GM12878 (cell line): ENCODE data around the gene ZKSCAN8. TPM values are rescaled to one million over a fixed set of nuclear protein-coding genes. Genes with fewer than 3 reads are reported as not detected.

ENCODE experiments used
- ATAC-seq: fragments of 200-7000 bp; cut with Tn5 transposase; 3 replicates; pipeline ENCODE4 v1.9.1; 2020; ENCODE audit warnings: mild to moderate bottlenecking, moderate library complexity
- BruUV-seq: library from RNA; stranded (reverse); fragments of 400-500 nt; replicated peaks from 2 replicates; lab custom pipeline; 2021; lab: Mats Ljungman, UMichigan
- CTCF ChIA-PET: fragments of 300-600 bp; sonication (Branson Sonifier 250); formaldehyde crosslinking; extraction: SDS; loops from one replicate; lab custom pipeline; 2021; ENCODE audit warnings: inconsistent platforms; lab: Yijun Ruan, JAX
- POLR2A ChIA-PET: fragments of 350-600 bp; formaldehyde crosslinking; extraction: SDS; loops from one replicate; lab custom pipeline; 2021; ENCODE audit warnings: inconsistent platforms; lab: Charles Lee
- RAD21 ChIA-PET: fragments of 300-600 bp; sonication (Branson Sonifier 250); formaldehyde crosslinking; loops from one replicate; lab custom pipeline; 2023; ENCODE audit warnings: antibody characterized with exemption; ENCODE audit not compliant: unreplicated experiment; lab: Charles Lee
- SMC1A ChIA-PET: fragments of 300-600 bp; sonication (Branson Sonifier 250); formaldehyde crosslinking; loops from one replicate; lab custom pipeline; 2023; ENCODE audit not compliant: unreplicated experiment, uncharacterized antibody; lab: Charles Lee
- DNase-seq: peaks from one replicate; pipeline ENCODE4 v3.0.0-alpha.2; 2011; ENCODE audit warnings: low read depth, low spot score
- FAIRE-seq: peaks from 3 replicates; lab custom pipeline; 2011; peaks lifted over from hg19 to GRCh38; lab: Jason Lieb, UNC
- H2AFZ ChIP-seq: 2 replicates; pipeline ENCODE4 v1.6.0; 2011; ENCODE audit warnings: low read depth, low read length, control low read depth; ENCODE audit not compliant: control insufficient read depth
- H3K27ac ChIP-seq: 2 replicates; pipeline ENCODE4 v1.5.1; 2011; ENCODE audit warnings: control low read depth; ENCODE audit not compliant: control insufficient read depth, insufficient read depth
- H3K27me3 ChIP-seq, 2 experiments: replicated peaks in 1 of 2; 2 replicates each; pipeline versions ENCODE4 v1.6.0 to v1.6.1; 2011; ENCODE audit warnings: low read length in 1 of 2; ENCODE audit not compliant: control insufficient read depth in 2 of 2, insufficient read depth in 2 of 2
- H3K36me3 ChIP-seq, 2 experiments: 2 replicates each; pipeline ENCODE4 v1.5.1; 2011; ENCODE audit warnings: low read length in 1 of 2; ENCODE audit not compliant: control insufficient read depth in 2 of 2, insufficient read depth in 2 of 2
- H3K4me1 ChIP-seq: 2 replicates; pipeline ENCODE4 v1.6.1; 2011; ENCODE audit warnings: mild to moderate bottlenecking, low read length, moderate library complexity, mixed read lengths; ENCODE audit not compliant: control insufficient read depth, insufficient read depth
- H3K4me2 ChIP-seq: 2 replicates; pipeline ENCODE4 v1.6.0; 2011; ENCODE audit warnings: control low read depth; ENCODE audit not compliant: control insufficient read depth, insufficient read depth
- H3K4me3 ChIP-seq: fragments of 200-600 bp; sonication (generic); 2 replicates; pipeline ENCODE4 v1.5.1; 2016
- H3K79me2 ChIP-seq: 2 replicates; pipeline ENCODE4 v1.6.0; 2011; ENCODE audit warnings: low read length; ENCODE audit not compliant: control insufficient read depth, insufficient read depth
- H3K9ac ChIP-seq: 2 replicates; pipeline ENCODE4 v1.8.0; 2011; ENCODE audit warnings: low read length, control low read depth, mixed read lengths; ENCODE audit not compliant: control insufficient read depth, insufficient read depth
- H3K9me3 ChIP-seq: replicated peaks from 3 replicates; pipeline ENCODE4 v1.5.1; 2011; ENCODE audit warnings: mild to moderate bottlenecking, low read length; ENCODE audit not compliant: control insufficient read depth, insufficient read depth
- H4K20me1 ChIP-seq: 2 replicates; pipeline ENCODE4 v1.6.0; 2011; ENCODE audit not compliant: control insufficient read depth, insufficient read depth
- BMI1 ChIP-seq: fragments of 450-650 bp; IDR thresholded peaks from 2 replicates; pipeline ENCODE4 v1.6.1; 2016; ENCODE audit warnings: mild to moderate bottlenecking, moderate library complexity, borderline replicate concordance
- E4F1 ChIP-seq: fragments of 450-650 bp; IDR thresholded peaks from 2 replicates; pipeline ENCODE4 v1.6.1; 2018; ENCODE audit warnings: borderline replicate concordance, mild to moderate bottlenecking; ENCODE audit not compliant: partially characterized antibody
- HDAC6 ChIP-seq: fragments of 200-600 bp; sonication (generic); IDR thresholded peaks from one replicate; pipeline ENCODE4 v1.8.0; 2017; ENCODE audit warnings: antibody characterized with exemption; ENCODE audit not compliant: unreplicated experiment
- JUNB ChIP-seq: IDR thresholded peaks from 2 replicates; pipeline ENCODE4 v1.6.1; 2016; ENCODE audit warnings: antibody characterized with exemption, mild to moderate bottlenecking
- JUND ChIP-seq: IDR thresholded peaks from 2 replicates; pipeline ENCODE4 v1.6.1; 2012; ENCODE audit warnings: low read depth, mild to moderate bottlenecking, low read length, improper control_type of control experiment, moderate library complexity
- MTA2 ChIP-seq: fragments of 450-650 bp; IDR thresholded peaks from 2 replicates; pipeline ENCODE4 v1.6.1; 2016; ENCODE audit warnings: low read depth, mild to moderate bottlenecking, moderate library complexity
- RB1 ChIP-seq: fragments of 450-650 bp; formaldehyde crosslinking; IDR thresholded peaks from 2 replicates; pipeline ENCODE4 v1.6.1; 2017; ENCODE audit warnings: mild to moderate bottlenecking, borderline replicate concordance
- SIX5 ChIP-seq: IDR thresholded peaks from 2 replicates; pipeline ENCODE4 v1.6.1; 2011; ENCODE audit warnings: mild to moderate bottlenecking, low read depth, low read length, moderate library complexity; ENCODE audit not compliant: severe bottlenecking
- SRF ChIP-seq, 2 experiments: IDR thresholded peaks; 2 replicates each; pipeline ENCODE4 v1.6.1; 2011; ENCODE audit warnings: low read depth in 2 of 2, low read length in 2 of 2, mild to moderate bottlenecking in 1 of 2, moderate library complexity in 1 of 2
- ZSCAN29 ChIP-seq: fragments of 450-650 bp; IDR thresholded peaks from 2 replicates; pipeline ENCODE4 v1.6.1; 2017; ENCODE audit warnings: mild to moderate bottlenecking, moderate library complexity
- WGBS: methylation state at CpG from one replicate; pipeline ENCODE4 v1.1.6; 2016; ENCODE audit warnings: low lambda C conversion rate; ENCODE audit not compliant: insufficient replicate concordance, insufficient coverage; ENCODE audit errors: missing lambda C conversion rate; 5-methylcytosine and 5-hydroxymethylcytosine counted together
- in situ Hi-C: fragments of 300-500 bp; cut with MboI; formaldehyde crosslinking; loops from 9 replicates; pipeline ENCODE4 v1.14.3; 2018; ENCODE audit warnings: mixed read lengths
- intact Hi-C: fragments of 100-400 bp; cut with micrococcal nuclease; formaldehyde crosslinking; loops from one replicate; pipeline ENCODE4 v1.14.2; 2022; ENCODE audit not compliant: unreplicated experiment
- polyA plus RNA-seq, 11 experiments: library from polyadenylated mRNA; depleted of rRNA in 4 of 11; unstranded in 6 of 11; stranded (reverse) in 5 of 11; fragments of >200 nt; fragmentation: Nextera tagmentation in 4 of 11; fragmentation: Illumina TruSeq in 1 of 11; extraction: Ambion mirVana in 4 of 11; extraction: Trizol in 1 of 11; gene quantifications; 1 replicate in 1 of 11; 2 replicates in 10 of 11; pipeline versions ENCODE4 v1.2.1 to v1.2.3, GENCODE V29; 2011 to 2016; ENCODE audit warnings: inconsistent platforms in 2 of 11, missing spikeins in 2 of 11, low read depth in 1 of 11
- total RNA-seq, 4 experiments: library from RNA; depleted of rRNA in 3 of 4; stranded (reverse); fragments of >200 nt in 3 of 4; fragmentation: Illumina TruSeq in 1 of 4; extraction: Trizol in 1 of 4; gene quantifications; 2 replicates each; pipeline versions ENCODE4 v1.2.1 to v1.2.3, GENCODE V29; 2013 to 2021
- TF ChIP-seq, protein P1 (sequence below): fragments of 450-650 bp; IDR thresholded peaks from 2 replicates; pipeline ENCODE4 v1.6.1; 2018; ENCODE audit warnings: mild to moderate bottlenecking, low read depth, moderate library complexity; ENCODE audit not compliant: partially characterized antibody

Gene ZKSCAN8
- total and polyA plus RNA-seq, 10 of the 15 experiments (the other 5 are each of a cell fraction or from before 2014, with no cell fraction given) = 1.0 to 17.9 (median 8.7) TPM

- TF ChIP-seq BMI1 = no peak
- no peak for TF ChIP-seq MTA2
- TF ChIP-seq, all 136 proteins: peak for 0
These were observed 763 bp downstream of the ZKSCAN8 start (continued) for GRCh38 chr6:28142446-28142845.

DNA sequence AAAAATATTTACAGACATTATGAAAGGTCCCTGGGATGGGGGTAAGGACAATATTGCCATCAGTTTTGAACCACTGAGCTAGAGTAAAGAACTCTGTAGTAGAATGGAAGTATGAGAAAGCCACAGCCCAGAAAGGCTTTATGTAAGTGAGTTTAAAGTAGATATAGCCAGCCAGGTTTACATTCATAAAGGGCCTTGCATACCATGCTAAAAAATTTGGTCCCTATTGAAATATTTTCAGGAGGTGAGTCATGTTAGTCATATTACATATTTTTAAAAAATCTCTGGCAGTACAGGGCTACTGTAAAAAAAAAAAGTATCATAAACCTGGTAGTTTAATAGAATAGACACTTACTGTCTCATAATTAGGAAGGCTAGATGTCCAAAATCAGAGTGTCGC lies 3.5 kb downstream of the ZKSCAN8 start:
- H3K9ac ChIP-seq = no peak overlapping the region
- in situ Hi-C loops = no loop called here
- 100% methylated on average over 1 of the region's 1 CpG for WGBS
- intact Hi-C loops = no loop called here
- ChIA-PET CTCF (interaction anchor here (0.6 kb wide), 1 partner anchor 17 kb away, joined by 5 read pairs; no protein-coding TSS in a partner anchor), SMC1A (no interaction called here), POLR2A (no interaction called here), RAD21 (no interaction called here)
- no peak overlapping the region for H3K4me3 ChIP-seq
- no peaks in the 10 kb centered on the region for H3K9me3 ChIP-seq
- peaks cover 13% of the 10 kb centered on the region for H3K4me1 ChIP-seq
- no TSS peak for BruUV-seq
- no peak for TF ChIP-seq RB1
- TF ChIP-seq HDAC6 = no peak
- TF ChIP-seq E4F1 = no peak
- no peak for TF ChIP-seq SIX5
- TF ChIP-seq SRF (IDR thresholded peaks at IDR 0.05; ENCODE audit: low read depth in 2 of 2, low read length in 2 of 2) = no peak
- TF ChIP-seq JUND = no peak
- TF ChIP-seq JUNB = no peak
- no peak for TF ChIP-seq ZSCAN29
- TF ChIP-seq, protein P1, sequence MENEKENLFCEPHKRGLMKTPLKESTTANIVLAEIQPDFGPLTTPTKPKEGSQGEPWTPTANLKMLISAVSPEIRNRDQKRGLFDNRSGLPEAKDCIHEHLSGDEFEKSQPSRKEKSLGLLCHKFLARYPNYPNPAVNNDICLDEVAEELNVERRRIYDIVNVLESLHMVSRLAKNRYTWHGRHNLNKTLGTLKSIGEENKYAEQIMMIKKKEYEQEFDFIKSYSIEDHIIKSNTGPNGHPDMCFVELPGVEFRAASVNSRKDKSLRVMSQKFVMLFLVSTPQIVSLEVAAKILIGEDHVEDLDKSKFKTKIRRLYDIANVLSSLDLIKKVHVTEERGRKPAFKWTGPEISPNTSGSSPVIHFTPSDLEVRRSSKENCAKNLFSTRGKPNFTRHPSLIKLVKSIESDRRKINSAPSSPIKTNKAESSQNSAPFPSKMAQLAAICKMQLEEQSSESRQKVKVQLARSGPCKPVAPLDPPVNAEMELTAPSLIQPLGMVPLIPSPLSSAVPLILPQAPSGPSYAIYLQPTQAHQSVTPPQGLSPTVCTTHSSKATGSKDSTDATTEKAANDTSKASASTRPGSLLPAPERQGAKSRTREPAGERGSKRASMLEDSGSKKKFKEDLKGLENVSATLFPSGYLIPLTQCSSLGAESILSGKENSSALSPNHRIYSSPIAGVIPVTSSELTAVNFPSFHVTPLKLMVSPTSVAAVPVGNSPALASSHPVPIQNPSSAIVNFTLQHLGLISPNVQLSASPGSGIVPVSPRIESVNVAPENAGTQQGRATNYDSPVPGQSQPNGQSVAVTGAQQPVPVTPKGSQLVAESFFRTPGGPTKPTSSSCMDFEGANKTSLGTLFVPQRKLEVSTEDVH = no peak
- no peaks in the 10 kb centered on the region for H3K27me3 ChIP-seq
- H3K79me2 ChIP-seq = peaks cover 28% of the 10 kb centered on the region
- FAIRE-seq (no peak), ATAC-seq (no peak), DNase-seq (no peak)
- H3K27ac ChIP-seq = no peak overlapping the region
- peaks cover 0 to 17% of the 10 kb centered on the region in 2 experiments; a peak in 2 of 4 replicates for H3K36me3 ChIP-seq
- no peak overlapping the region for H3K4me2 ChIP-seq
- no peak overlapping the region for H2AFZ ChIP-seq
- no peaks in the 10 kb centered on the region for H4K20me1 ChIP-seq
